ENCODE data around the gene FAM111A.

The FAM111A gene

GRCh38 chr11:59191095-59191494, 48.4 kb downstream of the FAM111A start:
- H3K4me3 ChIP-seq (ENCODE audit: low read depth, low read length) = no peak overlapping the region
- H3K4me1 ChIP-seq (ENCODE audit: control insufficient read depth, insufficient read depth, low read length) = peaks cover 1% of the 10 kb centered on the region; the same call in 1 of the 2 replicates
- H3K36me3 ChIP-seq (ENCODE audit: control insufficient read depth, insufficient read depth, low read length) = peaks cover 72% of the 10 kb centered on the region
- H3K27ac ChIP-seq (ENCODE audit: low read depth, low read length) = no peak overlapping the region
- H3K27me3 ChIP-seq (ENCODE audit: control insufficient read depth, insufficient read depth, low read length) = no peaks in the 10 kb centered on the region
- no peak overlapping the region for H3K9ac ChIP-seq (ENCODE audit: low read depth, low read length)
- no peaks in the 10 kb centered on the region for H3K9me3 ChIP-seq (ENCODE audit: control insufficient read depth, insufficient read depth, low read length)

GRCh38 chr11:59191890-59192289, 49.2 kb downstream of the FAM111A start:
- Histone ChIP-seq H3K27ac (ENCODE audit: low read depth, low read length) (no peak overlapping the region), H3K36me3 (ENCODE audit: control insufficient read depth, insufficient read depth, low read length) (peaks cover 80% of the 10 kb centered on the region), H3K27me3 (ENCODE audit: control insufficient read depth, insufficient read depth, low read length) (no peaks in the 10 kb centered on the region), H3K4me1 (ENCODE audit: control insufficient read depth, insufficient read depth, low read length) (no peaks in the 10 kb centered on the region), H3K9me3 (ENCODE audit: control insufficient read depth, insufficient read depth, low read length) (peaks cover 3% of the 10 kb centered on the region; the same call in 1 of the 2 replicates), H3K4me3 (ENCODE audit: low read depth, low read length) (no peak overlapping the region), H3K9ac (ENCODE audit: low read depth, low read length) (no peak overlapping the region)

- Histone ChIP-seq H3K9me3 (ENCODE audit: control insufficient read depth, insufficient read depth, low read length) (peaks cover 3% of the 10 kb centered on the region; the same call in 1 of the 2 replicates), H3K27ac (ENCODE audit: low read depth, low read length) (no peak overlapping the region), H3K9ac (ENCODE audit: low read depth, low read length) (no peak overlapping the region), H3K4me1 (ENCODE audit: control insufficient read depth, insufficient read depth, low read length) (no peaks in the 10 kb centered on the region), H3K4me3 (ENCODE audit: low read depth, low read length) (no peak overlapping the region), H3K36me3 (ENCODE audit: control insufficient read depth, insufficient read depth, low read length) (peaks cover 82% of the 10 kb centered on the region), H3K27me3 (ENCODE audit: control insufficient read depth, insufficient read depth, low read length) (no peaks in the 10 kb centered on the region)
Observed at GRCh38 chr11:59192446-59193020, 49.9 kb downstream of the FAM111A start.

- H3K9ac ChIP-seq (ENCODE audit: low read depth, low read length) = no peak overlapping the region
Observed at GRCh38 chr11:59193587-59194130, 51.0 kb downstream of the FAM111A start.

GRCh38 chr11:59195586-59195985, 52.9 kb downstream of the FAM111A start:
- Histone ChIP-seq H3K4me3 (ENCODE audit: low read depth, low read length) (no peak overlapping the region), H3K27ac (ENCODE audit: low read depth, low read length) (no peak overlapping the region), H3K36me3 (ENCODE audit: control insufficient read depth, insufficient read depth, low read length) (peaks cover 63% of the 10 kb centered on the region), H3K9me3 (ENCODE audit: control insufficient read depth, insufficient read depth, low read length) (peaks cover 3% of the 10 kb centered on the region; the same call in 1 of the 2 replicates), H3K27me3 (ENCODE audit: control insufficient read depth, insufficient read depth, low read length) (no peaks in the 10 kb centered on the region), H3K4me1 (ENCODE audit: control insufficient read depth, insufficient read depth, low read length) (no peaks in the 10 kb centered on the region), H3K9ac (ENCODE audit: low read depth, low read length) (no peak overlapping the region)

More at GRCh38 chr11:59193587-59194130, 51.0 kb downstream of the FAM111A start:
- no peak overlapping the region for H3K27ac ChIP-seq (ENCODE audit: low read depth, low read length)
- H3K4me3 ChIP-seq (ENCODE audit: low read depth, low read length) = no peak overlapping the region
- H3K9me3 ChIP-seq (ENCODE audit: control insufficient read depth, insufficient read depth, low read length) = peaks cover 3% of the 10 kb centered on the region; the same call in 1 of the 2 replicates
- H3K4me1 ChIP-seq (ENCODE audit: control insufficient read depth, insufficient read depth, low read length) = no peaks in the 10 kb centered on the region
- no peaks in the 10 kb centered on the region for H3K27me3 ChIP-seq (ENCODE audit: control insufficient read depth, insufficient read depth, low read length)
- H3K36me3 ChIP-seq (ENCODE audit: control insufficient read depth, insufficient read depth, low read length) = peaks cover 79% of the 10 kb centered on the region

GRCh38 chr11:59196777-59197176, 54.1 kb downstream of the FAM111A start:
- Histone ChIP-seq H3K4me1 (ENCODE audit: control insufficient read depth, insufficient read depth, low read length) (no peaks in the 10 kb centered on the region), H3K9ac (ENCODE audit: low read depth, low read length) (no peak overlapping the region), H3K27me3 (ENCODE audit: control insufficient read depth, insufficient read depth, low read length) (no peaks in the 10 kb centered on the region), H3K36me3 (ENCODE audit: control insufficient read depth, insufficient read depth, low read length) (peaks cover 54% of the 10 kb centered on the region), H3K9me3 (ENCODE audit: control insufficient read depth, insufficient read depth, low read length) (peaks cover 3% of the 10 kb centered on the region; the same call in 1 of the 2 replicates), H3K27ac (ENCODE audit: low read depth, low read length) (no peak overlapping the region), H3K4me3 (ENCODE audit: low read depth, low read length) (no peak overlapping the region)

GRCh38 chr11:59197991-59198390, 55.3 kb downstream of the FAM111A start:
- H3K36me3 ChIP-seq (ENCODE audit: control insufficient read depth, insufficient read depth, low read length) = peaks cover 44% of the 10 kb centered on the region
- H3K4me1 ChIP-seq (ENCODE audit: control insufficient read depth, insufficient read depth, low read length) = no peaks in the 10 kb centered on the region
- no peak overlapping the region for H3K9ac ChIP-seq (ENCODE audit: low read depth, low read length)

GRCh38 chr11:59198726-59199125, 56.1 kb downstream of the FAM111A start:
- peaks cover 40% of the 10 kb centered on the region for H3K36me3 ChIP-seq (ENCODE audit: control insufficient read depth, insufficient read depth, low read length)

More at GRCh38 chr11:59197991-59198390, 55.3 kb downstream of the FAM111A start:
- Histone ChIP-seq H3K27ac (ENCODE audit: low read depth, low read length) (no peak overlapping the region), H3K27me3 (ENCODE audit: control insufficient read depth, insufficient read depth, low read length) (no peaks in the 10 kb centered on the region), H3K4me3 (ENCODE audit: low read depth, low read length) (no peak overlapping the region), H3K9me3 (ENCODE audit: control insufficient read depth, insufficient read depth, low read length) (peaks cover 3% of the 10 kb centered on the region; the same call in 1 of the 2 replicates)

GRCh38 chr11:59199546-59200422, 57.1 kb downstream of the FAM111A start:
- Histone ChIP-seq H3K27ac (ENCODE audit: low read depth, low read length) (no peak overlapping the region), H3K9me3 (ENCODE audit: control insufficient read depth, insufficient read depth, low read length) (peaks cover 3% of the 10 kb centered on the region; the same call in 1 of the 2 replicates), H3K27me3 (ENCODE audit: control insufficient read depth, insufficient read depth, low read length) (no peaks in the 10 kb centered on the region), H3K36me3 (ENCODE audit: control insufficient read depth, insufficient read depth, low read length) (peaks cover 41% of the 10 kb centered on the region), H3K9ac (ENCODE audit: low read depth, low read length) (no peak overlapping the region), H3K4me3 (ENCODE audit: low read depth, low read length) (no peak overlapping the region), H3K4me1 (ENCODE audit: control insufficient read depth, insufficient read depth, low read length) (no peaks in the 10 kb centered on the region)

More at GRCh38 chr11:59198726-59199125, 56.1 kb downstream of the FAM111A start:
- H3K4me1 ChIP-seq (ENCODE audit: control insufficient read depth, insufficient read depth, low read length) = no peaks in the 10 kb centered on the region
- H3K4me3 ChIP-seq (ENCODE audit: low read depth, low read length) = no peak overlapping the region
- no peaks in the 10 kb centered on the region for H3K27me3 ChIP-seq (ENCODE audit: control insufficient read depth, insufficient read depth, low read length)
- no peak overlapping the region for H3K9ac ChIP-seq (ENCODE audit: low read depth, low read length)
- H3K27ac ChIP-seq (ENCODE audit: low read depth, low read length) = no peak overlapping the region
- H3K9me3 ChIP-seq (ENCODE audit: control insufficient read depth, insufficient read depth, low read length) = peaks cover 3% of the 10 kb centered on the region; the same call in 1 of the 2 replicates

GRCh38 chr11:59200423-59200746, 57.7 kb downstream of the FAM111A start:
- Histone ChIP-seq H3K36me3 (ENCODE audit: control insufficient read depth, insufficient read depth, low read length) (peaks cover 39% of the 10 kb centered on the region), H3K4me3 (ENCODE audit: low read depth, low read length) (no peak overlapping the region), H3K27ac (ENCODE audit: low read depth, low read length) (no peak overlapping the region), H3K4me1 (ENCODE audit: control insufficient read depth, insufficient read depth, low read length) (no peaks in the 10 kb centered on the region), H3K9me3 (ENCODE audit: control insufficient read depth, insufficient read depth, low read length) (peaks cover 3% of the 10 kb centered on the region; the same call in 1 of the 2 replicates), H3K27me3 (ENCODE audit: control insufficient read depth, insufficient read depth, low read length) (no peaks in the 10 kb centered on the region), H3K9ac (ENCODE audit: low read depth, low read length) (no peak overlapping the region)

- Histone ChIP-seq H3K4me3 (ENCODE audit: low read depth, low read length) (no peak overlapping the region), H3K9me3 (ENCODE audit: control insufficient read depth, insufficient read depth, low read length) (peaks cover 3% of the 10 kb centered on the region; the same call in 1 of the 2 replicates), H3K4me1 (ENCODE audit: control insufficient read depth, insufficient read depth, low read length) (no peaks in the 10 kb centered on the region), H3K36me3 (ENCODE audit: control insufficient read depth, insufficient read depth, low read length) (peaks cover 31% of the 10 kb centered on the region), H3K9ac (ENCODE audit: low read depth, low read length) (no peak overlapping the region), H3K27ac (ENCODE audit: low read depth, low read length) (no peak overlapping the region), H3K27me3 (ENCODE audit: control insufficient read depth, insufficient read depth, low read length) (no peaks in the 10 kb centered on the region)
Observed at GRCh38 chr11:59201353-59201752, 58.7 kb downstream of the FAM111A start.
